A549 (cell line): ENCODE data around the gene MTHFSD. TPM values are rescaled to one million over a fixed set of nuclear protein-coding genes. Genes with fewer than 3 reads are reported as not detected.

Source experiments
- ATAC-seq, 2 experiments: fragments of 200-7000 bp in 1 of 2; fragments of >200 bp in 1 of 2; cut with Nextera tagmentation in 1 of 2; cut with Tn5 transposase in 1 of 2; 3 replicates each; pipeline versions ENCODE4 v1.8.0 to v1.9.1; 2018 to 2020; ENCODE audit warnings: mild to moderate bottlenecking in 1 of 2, moderate library complexity in 1 of 2
- CTCF ChIA-PET: fragments of 300-600 bp; sonication (Branson Sonifier 250); formaldehyde crosslinking; extraction: SDS; loops from one replicate; lab custom pipeline; 2021; ENCODE audit warnings: antibody characterized with exemption, inconsistent platforms; lab: Yijun Ruan, JAX
- POLR2A ChIA-PET: fragments of 350-600 bp; formaldehyde crosslinking; extraction: SDS; loops from one replicate; lab custom pipeline; 2021; ENCODE audit warnings: antibody characterized with exemption, inconsistent platforms; lab: Yijun Ruan, JAX
- DNase-seq, 2 experiments: peaks; one replicate each; pipeline versions ENCODE4 v3.0.0 to v3.0.0-alpha.2; 2011 to 2016; ENCODE audit warnings: low read depth in 1 of 2, low spot score in 1 of 2
- FAIRE-seq: peaks from 2 replicates; lab custom pipeline; 2011; peaks lifted over from hg19 to GRCh38; lab: Jason Lieb, UNC
- H3K27ac ChIP-seq, 2 experiments: fragments of >200 bp; sonication (Bioruptor Twin); formaldehyde crosslinking; 3 replicates each; pipeline ENCODE4 v1.5.1; 2016 to 2017
- H3K4me1 ChIP-seq: fragments of >200 bp; sonication (Bioruptor Twin); formaldehyde crosslinking; 3 replicates; pipeline ENCODE4 v1.6.1; 2016
- H3K4me2 ChIP-seq: fragments of >200 bp; sonication (Bioruptor Twin); formaldehyde crosslinking; 3 replicates; pipeline ENCODE4 v1.6.1; 2016
- H3K4me3 ChIP-seq: fragments of >200 bp; sonication (Bioruptor Twin); formaldehyde crosslinking; 3 replicates; pipeline ENCODE4 v1.5.1; 2016
- H3K9me3 ChIP-seq: fragments of >200 bp; sonication (Bioruptor Twin); formaldehyde crosslinking; 3 replicates; pipeline ENCODE4 v1.6.1; 2016
- CBX2 ChIP-seq: fragments of 200-600 bp; sonication (generic); IDR thresholded peaks from 2 replicates; pipeline ENCODE4 v1.6.1; 2016; ENCODE audit warnings: low read depth, mild to moderate bottlenecking, borderline replicate concordance
- CEBPB ChIP-seq, 2 experiments: fragments of >200 bp in 1 of 2; sonication (Bioruptor Twin) in 1 of 2; formaldehyde crosslinking in 1 of 2; IDR thresholded peaks; 2 replicates each; pipeline ENCODE4 v1.6.1; 2012 to 2016
- CHD2 ChIP-seq: fragments of 150-350 bp; IDR thresholded peaks from 2 replicates; pipeline ENCODE4 v1.6.1; 2014; ENCODE audit warnings: low read length; ENCODE audit not compliant: partially characterized antibody
- EHF ChIP-seq: fragments of 250-450 bp; sonication (Bioruptor Pico); IDR thresholded peaks from 2 replicates; pipeline ENCODE4 v1.5.0; 2020; ENCODE audit warnings: mild to moderate bottlenecking
- EHMT2 ChIP-seq: fragments of 200-600 bp; sonication (generic); IDR thresholded peaks from 2 replicates; pipeline ENCODE4 v1.6.1; 2016; ENCODE audit warnings: antibody characterized with exemption, low read depth, mild to moderate bottlenecking, moderate library complexity
- EP300 ChIP-seq, 2 experiments: fragments of >200 bp; sonication (Bioruptor Twin); formaldehyde crosslinking; IDR thresholded peaks; 2 replicates in 1 of 2; 3 replicates in 1 of 2; pipeline ENCODE4 v1.6.1; 2016 to 2017
- FOSL2 ChIP-seq, 2 experiments: fragments of 450-650 bp in 1 of 2; fragments of >200 bp in 1 of 2; sonication (Bioruptor Twin) in 1 of 2; formaldehyde crosslinking; IDR thresholded peaks; 2 replicates each; pipeline versions ENCODE4 v1.5.0 to v1.6.1; 2016 to 2020; ENCODE audit warnings: mild to moderate bottlenecking in 1 of 2, moderate library complexity in 1 of 2
- GATA3 ChIP-seq: IDR thresholded peaks from 2 replicates; pipeline ENCODE4 v1.6.1; 2012; ENCODE audit warnings: borderline replicate concordance
- HEYL ChIP-seq: fragments of 250-450 bp; sonication (Bioruptor Pico); IDR thresholded peaks from 2 replicates; pipeline ENCODE4 v1.8.0; 2021; ENCODE audit warnings: mild to moderate bottlenecking, moderate library complexity
- HOXB13 ChIP-seq: fragments of 250-450 bp; sonication (Bioruptor Pico); IDR thresholded peaks from 2 replicates; pipeline ENCODE4 v1.5.0; 2020; ENCODE audit warnings: low read depth, mild to moderate bottlenecking, moderate library complexity
- HOXB5 ChIP-seq: fragments of 250-450 bp; sonication (Bioruptor Pico); IDR thresholded peaks from 2 replicates; pipeline ENCODE4 v1.5.0; 2020; ENCODE audit warnings: mild to moderate bottlenecking, moderate library complexity
- JUN ChIP-seq, 2 experiments: fragments of >200 bp; sonication (Bioruptor Twin); formaldehyde crosslinking; IDR thresholded peaks; 2 replicates in 1 of 2; 3 replicates in 1 of 2; pipeline ENCODE4 v1.6.1; 2016 to 2017
- KDM5A ChIP-seq: fragments of 200-600 bp; sonication (generic); IDR thresholded peaks from 2 replicates; pipeline ENCODE4 v1.6.1; 2016; ENCODE audit warnings: antibody characterized with exemption, mild to moderate bottlenecking
- MAZ ChIP-seq: fragments of 150-350 bp; IDR thresholded peaks from 2 replicates; pipeline ENCODE4 v1.6.1; 2014; ENCODE audit warnings: antibody characterized with exemption, low read depth, low read length, borderline replicate concordance
- MYC ChIP-seq: IDR thresholded peaks from 2 replicates; pipeline ENCODE4 v1.6.1; 2012; ENCODE audit warnings: mild to moderate bottlenecking, inconsistent platforms, low read length, improper control_type of control experiment, borderline replicate concordance
- NR3C1 ChIP-seq: fragments of >200 bp; sonication (Bioruptor Twin); formaldehyde crosslinking; IDR thresholded peaks from 3 replicates; pipeline ENCODE4 v1.6.1; 2017
- POLR2A ChIP-seq: IDR thresholded peaks from 2 replicates; pipeline ENCODE4 v1.6.1; 2012; ENCODE audit warnings: mild to moderate bottlenecking, low read length
- RAD21 ChIP-seq, 2 experiments: fragments of >200 bp in 1 of 2; sonication (Bioruptor Twin) in 1 of 2; formaldehyde crosslinking in 1 of 2; IDR thresholded peaks in 1 of 2; conservative IDR thresholded peaks in 1 of 2; 2 replicates in 1 of 2; 3 replicates in 1 of 2; pipeline ENCODE4 v1.6.1; 2012 to 2018; ENCODE audit warnings: inconsistent platforms in 1 of 2
- RFX5 ChIP-seq: fragments of 450-650 bp; IDR thresholded peaks from 2 replicates; pipeline ENCODE4 v1.7.1; 2014; ENCODE audit warnings: antibody characterized with exemption, mild to moderate bottlenecking, moderate library complexity
- SREBF2 ChIP-seq: fragments of 450-650 bp; IDR thresholded peaks from 2 replicates; pipeline ENCODE4 v1.6.1; 2014; ENCODE audit warnings: mild to moderate bottlenecking, moderate library complexity
- TFCP2L1 ChIP-seq: fragments of 250-450 bp; sonication (Bioruptor Pico); IDR thresholded peaks from 2 replicates; pipeline ENCODE4 v1.5.0; 2021; ENCODE audit warnings: mild to moderate bottlenecking
- ZNF302 ChIP-seq: fragments of 250-450 bp; sonication (Bioruptor Pico); IDR thresholded peaks from 2 replicates; pipeline ENCODE4 v1.9.0; 2021; ENCODE audit warnings: inconsistent platforms, mild to moderate bottlenecking, moderate library complexity
- ZSCAN20 ChIP-seq: fragments of 250-450 bp; sonication (Bioruptor Pico); IDR thresholded peaks from 2 replicates; pipeline ENCODE4 v1.8.0; 2022; ENCODE audit warnings: mild to moderate bottlenecking, moderate library complexity
- WGBS: methylation state at CpG from one replicate; pipeline ENCODE4 v1.1.6; 2017; ENCODE audit errors: missing lambda C conversion rate; 5-methylcytosine and 5-hydroxymethylcytosine counted together
- polyA plus RNA-seq, 4 experiments: library from polyadenylated mRNA; depleted of rRNA in 3 of 4; stranded (reverse); fragments of >200 nt; fragmentation: RNase III in 1 of 4; extraction: RNeasy Plus Mini Kit Qiagen cat#74134 plus additional on column Dnase treatment in 1 of 4; gene quantifications; 2 replicates in 3 of 4; 3 replicates in 1 of 4; pipeline ENCODE4 v1.2.3, GENCODE V29; 2011 to 2017
- TF ChIP-seq, protein P1 (sequence below): fragments of >200 bp; sonication (Bioruptor Twin); formaldehyde crosslinking; IDR thresholded peaks from 3 replicates; pipeline ENCODE4 v1.6.1; 2016
- TF ChIP-seq, protein P2 (sequence below): IDR thresholded peaks from 2 replicates; pipeline ENCODE4 v1.6.1; 2012
- TF ChIP-seq, protein P3 (sequence below): IDR thresholded peaks from 2 replicates; pipeline ENCODE4 v1.6.1; 2012
- TF ChIP-seq, protein P4 (sequence below): fragments of 150-350 bp; IDR thresholded peaks from 2 replicates; pipeline ENCODE4 v1.6.1; 2014; ENCODE audit warnings: low read depth, mild to moderate bottlenecking, low read length
- TF ChIP-seq, protein P5 (sequence below): IDR thresholded peaks from 2 replicates; pipeline ENCODE4 v1.6.1; 2012; ENCODE audit warnings: low read depth, borderline replicate concordance
- TF ChIP-seq, protein P6 (sequence below): fragments of 450-650 bp; IDR thresholded peaks from 2 replicates; pipeline ENCODE4 v1.6.1; 2014; ENCODE audit warnings: antibody characterized with exemption

Gene MTHFSD
- polyA plus RNA-seq, 2 of the 4 experiments (the other 2 are of a cell fraction), result 13.1 to 16.9 TPM

DNA sequence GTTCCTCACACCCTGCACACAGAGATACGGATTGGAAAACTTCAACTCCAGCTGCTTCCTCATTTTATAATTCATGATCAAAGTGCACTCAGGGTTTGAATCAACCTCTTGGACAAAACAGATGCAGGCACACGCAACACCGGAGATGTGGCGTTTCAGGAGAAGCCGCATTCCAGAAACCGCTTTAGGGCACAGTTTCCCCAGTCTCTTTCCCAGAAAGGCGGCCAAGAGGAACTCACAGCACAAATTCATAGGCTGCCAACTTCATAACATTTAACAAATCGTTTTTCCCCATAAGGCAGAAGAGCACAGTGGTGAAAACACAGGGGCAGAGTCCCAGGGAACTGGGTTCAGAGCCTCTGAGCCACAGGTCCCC lies 8.4 kb downstream of the MTHFSD start:
- CTCF ChIA-PET, result interaction anchor here (1.1 to 3.2 kb wide), 2 partner anchors 27 to 516 kb away, joined by 4 to 8 read pairs; no protein-coding TSS in a partner anchor
- 85% methylated on average over 8 of the region's 8 CpGs for WGBS
- H3K9me3 ChIP-seq, result no peaks in the 10 kb centered on the region

DNA sequence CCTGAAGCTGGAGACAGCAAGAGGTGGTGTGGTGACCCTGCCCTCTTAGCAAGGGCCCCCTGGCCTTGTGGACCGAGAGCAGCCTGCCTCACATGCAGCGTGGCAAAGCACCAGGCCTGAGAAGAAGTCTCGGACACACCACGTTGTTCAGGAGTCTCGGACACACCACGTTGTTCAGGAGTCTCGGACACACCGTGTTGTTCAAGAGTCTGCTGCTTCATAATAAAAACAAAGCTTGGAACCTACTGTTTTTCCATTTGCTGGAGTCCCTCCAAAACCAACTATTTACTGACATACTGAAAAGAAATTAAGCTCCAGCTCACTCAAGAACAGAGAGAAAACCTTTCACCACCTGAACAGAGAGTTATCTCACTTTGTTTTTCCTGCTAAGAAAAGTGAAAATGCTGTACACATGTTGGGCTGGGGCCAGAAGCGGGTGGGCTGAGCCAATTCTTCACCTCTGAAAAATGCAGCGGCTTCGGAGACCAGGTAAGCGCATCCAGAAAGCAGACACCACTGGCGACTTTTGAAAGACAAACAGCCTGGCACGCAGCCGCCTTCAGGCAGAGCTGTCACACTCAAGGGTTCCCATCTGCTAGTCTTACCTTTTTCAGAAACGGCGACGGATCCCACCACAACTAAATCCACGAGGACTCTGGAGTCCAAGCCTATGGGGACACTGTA lies 8.9 kb downstream of the MTHFSD start:
- DNase-seq (no peak), ATAC-seq (no peak), FAIRE-seq (no peak)
- ChIA-PET POLR2A (no interaction called here), CTCF (interaction anchor here (1.1 to 3.2 kb wide), 2 partner anchors 26 to 517 kb away, joined by 4 to 8 read pairs; no protein-coding TSS in a partner anchor)
- no peak overlapping the region for H3K27ac ChIP-seq
- 90% methylated on average over 19 of the region's 19 CpGs for WGBS
- H3K4me2 ChIP-seq, result no peak overlapping the region
- H3K4me3 ChIP-seq, result no peak overlapping the region
- no peaks in the 10 kb centered on the region for H3K9me3 ChIP-seq
- no peaks in the 10 kb centered on the region for H3K4me1 ChIP-seq
- TF ChIP-seq GATA3 (no peak), JUN (IDR thresholded peaks at IDR 0.05) (no peak), POLR2A (no peak), CBX2 (no peak), EHMT2 (no peak)
- TF ChIP-seq, protein P1, sequence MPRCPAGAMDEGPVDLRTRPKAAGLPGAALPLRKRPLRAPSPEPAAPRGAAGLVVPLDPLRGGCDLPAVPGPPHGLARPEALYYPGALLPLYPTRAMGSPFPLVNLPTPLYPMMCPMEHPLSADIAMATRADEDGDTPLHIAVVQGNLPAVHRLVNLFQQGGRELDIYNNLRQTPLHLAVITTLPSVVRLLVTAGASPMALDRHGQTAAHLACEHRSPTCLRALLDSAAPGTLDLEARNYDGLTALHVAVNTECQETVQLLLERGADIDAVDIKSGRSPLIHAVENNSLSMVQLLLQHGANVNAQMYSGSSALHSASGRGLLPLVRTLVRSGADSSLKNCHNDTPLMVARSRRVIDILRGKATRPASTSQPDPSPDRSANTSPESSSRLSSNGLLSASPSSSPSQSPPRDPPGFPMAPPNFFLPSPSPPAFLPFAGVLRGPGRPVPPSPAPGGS, result no peak

More for the DNA sequence above, 8.4 kb downstream of the MTHFSD start:
- DNase-seq, result no peak
- no peak overlapping the region for H3K4me2 ChIP-seq
- TF ChIP-seq ZSCAN20 (CRISPR knock-in tag) (no peak), MAZ (no peak), RAD21 (conservative IDR thresholded peaks at IDR 0.05 in 1 of 2, IDR thresholded peaks at IDR 0.05 in 1 of 2) (no peak), NR3C1 (no peak), ZNF302 (no peak), CHD2 (no peak), MYC (no peak), SREBF2 (no peak), HEYL (CRISPR knock-in tag) (no peak), HOXB5 (no peak), HOXB13 (CRISPR knock-in tag) (no peak)
- TF ChIP-seq, protein P2, sequence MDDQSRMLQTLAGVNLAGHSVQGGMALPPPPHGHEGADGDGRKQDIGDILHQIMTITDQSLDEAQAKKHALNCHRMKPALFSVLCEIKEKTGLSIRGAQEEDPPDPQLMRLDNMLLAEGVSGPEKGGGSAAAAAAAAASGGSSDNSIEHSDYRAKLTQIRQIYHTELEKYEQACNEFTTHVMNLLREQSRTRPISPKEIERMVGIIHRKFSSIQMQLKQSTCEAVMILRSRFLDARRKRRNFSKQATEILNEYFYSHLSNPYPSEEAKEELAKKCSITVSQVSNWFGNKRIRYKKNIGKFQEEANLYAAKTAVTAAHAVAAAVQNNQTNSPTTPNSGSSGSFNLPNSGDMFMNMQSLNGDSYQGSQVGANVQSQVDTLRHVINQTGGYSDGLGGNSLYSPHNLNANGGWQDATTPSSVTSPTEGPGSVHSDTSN, result no peak
- TF ChIP-seq, protein P3, sequence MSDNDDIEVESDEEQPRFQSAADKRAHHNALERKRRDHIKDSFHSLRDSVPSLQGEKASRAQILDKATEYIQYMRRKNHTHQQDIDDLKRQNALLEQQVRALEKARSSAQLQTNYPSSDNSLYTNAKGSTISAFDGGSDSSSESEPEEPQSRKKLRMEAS, result no peak
- TF ChIP-seq, protein P4, sequence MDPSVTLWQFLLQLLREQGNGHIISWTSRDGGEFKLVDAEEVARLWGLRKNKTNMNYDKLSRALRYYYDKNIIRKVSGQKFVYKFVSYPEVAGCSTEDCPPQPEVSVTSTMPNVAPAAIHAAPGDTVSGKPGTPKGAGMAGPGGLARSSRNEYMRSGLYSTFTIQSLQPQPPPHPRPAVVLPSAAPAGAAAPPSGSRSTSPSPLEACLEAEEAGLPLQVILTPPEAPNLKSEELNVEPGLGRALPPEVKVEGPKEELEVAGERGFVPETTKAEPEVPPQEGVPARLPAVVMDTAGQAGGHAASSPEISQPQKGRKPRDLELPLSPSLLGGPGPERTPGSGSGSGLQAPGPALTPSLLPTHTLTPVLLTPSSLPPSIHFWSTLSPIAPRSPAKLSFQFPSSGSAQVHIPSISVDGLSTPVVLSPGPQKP, result no peak
- FAIRE-seq, result no peak
- POLR2A ChIA-PET, result no interaction called here
- no peak for ATAC-seq
- no peak overlapping the region for H3K4me3 ChIP-seq
- H3K4me1 ChIP-seq, result no peaks in the 10 kb centered on the region
- H3K27ac ChIP-seq, result no peak overlapping the region

DNA sequence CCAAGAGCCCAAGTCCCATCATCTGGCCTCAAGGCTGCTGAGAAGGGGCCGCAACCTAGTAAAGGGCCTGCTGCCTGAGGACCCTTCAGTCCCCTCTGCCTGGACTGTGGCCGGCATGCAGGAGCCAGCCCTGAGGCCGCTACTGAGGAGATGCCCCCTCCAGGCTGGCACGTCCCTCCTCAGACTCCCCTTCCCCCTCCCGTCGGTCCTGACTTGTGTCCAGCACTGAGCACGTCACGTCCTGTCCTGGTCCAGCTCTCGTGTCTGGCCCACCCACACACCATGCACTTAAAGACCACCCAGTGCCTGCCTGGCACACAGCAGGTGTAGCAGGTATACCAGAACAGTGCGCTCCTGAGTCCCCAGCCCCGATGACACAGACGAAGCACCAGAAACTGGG lies 9.6 kb downstream of the MTHFSD start:
- Histone ChIP-seq H3K9me3 (no peaks in the 10 kb centered on the region), H3K4me2 (no peak overlapping the region), H3K4me1 (no peaks in the 10 kb centered on the region), H3K4me3 (no peak overlapping the region), H3K27ac (no peak overlapping the region)
- POLR2A ChIA-PET, result no interaction called here
- no peak for ATAC-seq
- 81% methylated on average over 12 of the region's 12 CpGs for WGBS
- no peak for FAIRE-seq
- no peak for DNase-seq
- CTCF ChIA-PET, result interaction anchor here (0.9 to 3.2 kb wide), 2 partner anchors 517 to 733 kb away, joined by 3 to 8 read pairs; no protein-coding TSS in a partner anchor
- TF ChIP-seq EP300 (IDR thresholded peaks at IDR 0.05) (no peak), RFX5 (no peak), EHMT2 (no peak), TFCP2L1 (CRISPR knock-in tag) (no peak), KDM5A (no peak), CEBPB (IDR thresholded peaks at IDR 0.05) (no peak), EHF (CRISPR knock-in tag) (no peak), CBX2 (no peak), JUN (IDR thresholded peaks at IDR 0.05) (no peak), FOSL2 (IDR thresholded peaks at IDR 0.05) (no peak), FOSL2 (CRISPR knock-in tag; IDR thresholded peaks at IDR 0.05) (no peak)
- TF ChIP-seq, protein P2, result no peak
- TF ChIP-seq, protein P5, sequence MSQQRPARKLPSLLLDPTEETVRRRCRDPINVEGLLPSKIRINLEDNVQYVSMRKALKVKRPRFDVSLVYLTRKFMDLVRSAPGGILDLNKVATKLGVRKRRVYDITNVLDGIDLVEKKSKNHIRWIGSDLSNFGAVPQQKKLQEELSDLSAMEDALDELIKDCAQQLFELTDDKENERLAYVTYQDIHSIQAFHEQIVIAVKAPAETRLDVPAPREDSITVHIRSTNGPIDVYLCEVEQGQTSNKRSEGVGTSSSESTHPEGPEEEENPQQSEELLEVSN, result no peak
- TF ChIP-seq, protein P6, sequence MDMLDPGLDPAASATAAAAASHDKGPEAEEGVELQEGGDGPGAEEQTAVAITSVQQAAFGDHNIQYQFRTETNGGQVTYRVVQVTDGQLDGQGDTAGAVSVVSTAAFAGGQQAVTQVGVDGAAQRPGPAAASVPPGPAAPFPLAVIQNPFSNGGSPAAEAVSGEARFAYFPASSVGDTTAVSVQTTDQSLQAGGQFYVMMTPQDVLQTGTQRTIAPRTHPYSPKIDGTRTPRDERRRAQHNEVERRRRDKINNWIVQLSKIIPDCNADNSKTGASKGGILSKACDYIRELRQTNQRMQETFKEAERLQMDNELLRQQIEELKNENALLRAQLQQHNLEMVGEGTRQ, result no peak
